NOMO-1 (cell line): ENCODE measurements around the gene USP35.
"Not testable (repeated sequence)": the region's sequence is repeated elsewhere in the genome, so short reads cannot be mapped to it uniquely, and the experiment has no call there.

Source experiments
- DNase-seq, 2 experiments: peaks; one replicate each; lab custom pipeline; 2025; ENCODE audit not compliant: unreplicated experiment in 2 of 2; lab: John Stamatoyannopoulos, UW

The USP35 gene

GRCh38 chr11:78228467-78228866 lies 39.7 kb downstream of the USP35 start:
- peak; percentile 63 to 65 for DNase-seq

DNA sequence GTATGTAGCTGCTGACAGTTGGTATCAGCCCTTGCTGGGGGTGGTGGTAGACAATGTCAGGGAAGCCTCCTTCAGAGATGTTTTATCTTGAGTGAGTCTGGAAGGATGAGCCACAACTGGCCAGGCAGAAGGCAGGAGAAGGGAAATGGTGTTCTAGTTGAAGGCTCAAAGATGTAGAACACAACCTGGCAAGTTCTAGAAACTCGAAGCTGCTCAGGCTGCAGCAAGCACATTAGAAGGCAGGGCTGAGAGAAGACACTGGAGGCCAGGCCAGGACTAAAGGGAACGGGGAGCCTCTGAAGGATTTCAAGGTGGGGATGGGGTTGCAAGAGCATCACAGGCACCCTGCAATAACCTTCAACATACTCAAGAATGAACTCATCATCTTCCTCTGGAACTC lies 40.4 kb downstream of the USP35 start:
- no peak for DNase-seq

- DNase-seq = no peak
These were observed 41.6 kb downstream of the USP35 start for GRCh38 chr11:78230161-78230877.

DNA sequence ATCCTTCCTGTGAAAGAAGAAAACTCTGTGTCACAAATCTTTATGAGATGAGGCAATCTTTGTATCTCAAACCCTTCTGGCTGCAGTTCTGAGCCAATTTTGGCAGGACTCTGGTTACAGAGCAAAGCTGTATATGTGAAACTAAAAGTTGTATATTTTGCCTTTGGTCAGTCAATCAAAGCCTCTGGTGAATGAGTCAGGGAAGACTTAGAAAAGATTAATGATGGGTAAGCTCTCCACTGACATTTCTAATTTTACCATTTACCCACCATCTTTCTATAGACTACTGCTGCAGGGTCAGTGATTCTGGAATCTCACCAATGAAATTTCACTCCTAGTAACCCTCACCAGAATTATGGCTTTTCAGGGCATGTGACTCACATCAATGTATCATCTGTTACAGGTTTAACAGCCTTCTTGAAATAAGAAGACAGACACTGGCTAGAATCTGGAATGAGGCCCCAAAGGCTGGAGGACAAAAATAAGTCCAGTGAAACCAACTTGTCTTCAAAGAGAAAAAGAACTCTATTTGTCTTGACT lies 43.3 kb downstream of the USP35 start:
- no peak for DNase-seq

- not testable (repeated sequence) for DNase-seq
These were observed 44.3 kb downstream of the USP35 start for GRCh38 chr11:78233046-78233445.

- DNase-seq = no peak
These were observed 45.3 kb downstream of the USP35 start for GRCh38 chr11:78234006-78234405.

DNA sequence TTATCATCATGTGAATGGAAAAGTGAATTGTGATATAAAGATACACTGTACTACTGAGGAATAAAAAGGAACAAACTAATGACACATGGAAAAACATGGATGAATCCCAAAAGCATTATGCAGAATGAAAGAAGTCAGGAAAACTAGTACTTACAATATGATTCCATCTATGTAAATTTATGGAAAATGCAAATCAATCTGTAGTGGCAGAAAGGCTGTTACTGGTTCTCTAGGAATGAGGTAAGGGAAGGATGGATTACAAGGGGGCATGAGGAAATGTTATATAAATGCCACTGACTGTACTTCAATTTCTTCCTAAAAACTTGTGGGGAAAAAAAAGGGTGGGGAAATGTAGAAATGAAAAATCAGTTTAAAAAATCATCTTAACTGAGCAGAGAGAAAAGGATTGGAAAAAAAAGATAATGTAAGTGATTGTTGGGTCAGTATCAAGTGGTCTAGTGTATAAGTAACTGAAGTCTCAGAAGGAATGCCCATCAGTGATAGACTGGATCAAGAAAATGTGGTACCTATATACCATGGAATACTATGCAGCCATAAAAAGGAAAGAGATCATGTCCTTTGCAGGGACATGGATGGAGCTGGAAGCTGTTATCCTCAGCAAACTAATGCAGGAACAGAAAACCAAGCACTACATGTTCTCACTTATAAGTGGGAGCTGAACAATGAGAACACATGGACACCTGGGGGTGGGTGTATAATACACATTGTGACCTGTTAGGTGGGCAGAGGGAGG lies 48.8 kb downstream of the USP35 start:
- DNase-seq = no peak

GRCh38 chr11:78239781-78240180 lies 51.1 kb downstream of the USP35 start:
- no peak for DNase-seq

DNA sequence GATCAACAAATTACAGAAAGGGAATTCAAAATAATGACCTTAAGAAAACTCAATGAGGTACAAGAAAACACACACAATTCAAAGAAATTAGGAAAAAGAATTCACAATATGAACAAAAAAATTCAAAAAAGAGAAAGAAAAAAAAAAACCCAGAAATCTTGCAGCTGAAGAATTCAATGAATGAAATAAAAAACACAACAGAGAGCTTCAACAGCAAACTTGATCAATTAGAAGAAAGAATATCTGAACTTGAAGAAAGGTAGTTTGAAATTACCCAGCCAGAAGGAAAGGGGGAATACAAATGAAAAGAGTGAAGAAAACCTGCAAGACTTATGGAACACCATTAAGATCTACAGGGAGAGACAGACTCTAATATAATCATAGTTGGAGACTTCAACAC lies 52.8 kb downstream of the USP35 start:
- no peak for DNase-seq

- no peak for DNase-seq
These were observed 55.4 kb downstream of the USP35 start for GRCh38 chr11:78244080-78244479.

DNA sequence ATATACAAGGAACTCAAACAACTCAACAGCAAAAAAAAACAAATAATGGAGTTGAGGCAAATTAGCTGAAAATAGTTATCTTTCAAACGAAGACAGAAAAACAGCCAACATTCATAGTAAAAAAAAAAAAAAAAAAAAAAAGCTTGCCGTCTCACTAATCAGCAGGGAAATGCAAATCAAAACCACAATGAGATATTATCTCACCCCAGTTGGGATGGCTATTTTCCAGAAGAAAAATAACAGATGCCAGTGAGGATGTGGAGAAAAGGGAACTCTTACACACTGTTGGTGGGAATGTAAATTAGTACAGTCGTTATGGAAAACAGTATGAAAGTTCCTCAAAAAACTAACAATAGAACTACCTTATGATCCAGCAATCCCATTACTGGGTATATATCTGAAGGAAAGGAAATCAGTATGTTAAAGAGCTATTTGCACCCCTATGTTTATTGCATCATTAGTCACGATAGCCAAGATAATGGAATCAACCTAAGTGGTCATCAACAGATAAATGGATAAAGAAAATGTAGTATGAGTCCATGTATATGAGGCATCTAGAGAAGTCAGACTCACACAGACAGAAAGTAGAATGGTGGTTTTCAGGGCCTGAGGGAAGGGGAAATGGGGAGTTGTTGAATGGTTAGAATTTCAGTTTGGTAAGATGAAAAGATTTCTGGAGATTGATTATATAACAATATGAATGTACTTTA lies 56.0 kb downstream of the USP35 start:
- no peak for DNase-seq

DNA sequence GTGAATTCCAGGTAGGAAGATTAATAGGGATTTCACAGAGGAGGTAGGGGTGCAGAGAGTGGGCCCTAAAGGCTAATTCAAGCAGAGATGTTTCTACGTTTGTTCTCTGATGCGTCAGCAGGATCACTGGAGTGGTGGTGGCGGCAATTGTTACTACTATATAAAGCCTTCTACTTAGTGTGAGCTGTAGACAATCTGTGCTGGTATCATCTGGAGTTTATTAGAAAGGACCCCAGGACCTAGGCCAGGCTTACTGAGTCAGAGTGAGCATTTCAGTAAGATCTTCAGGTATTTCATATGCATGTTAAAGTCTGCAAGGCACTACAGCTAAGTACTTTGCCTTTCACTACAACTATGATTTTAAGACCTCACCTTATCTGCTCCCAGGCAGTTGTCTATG lies 59.5 kb downstream of the USP35 start:
- DNase-seq = no peak

DNA sequence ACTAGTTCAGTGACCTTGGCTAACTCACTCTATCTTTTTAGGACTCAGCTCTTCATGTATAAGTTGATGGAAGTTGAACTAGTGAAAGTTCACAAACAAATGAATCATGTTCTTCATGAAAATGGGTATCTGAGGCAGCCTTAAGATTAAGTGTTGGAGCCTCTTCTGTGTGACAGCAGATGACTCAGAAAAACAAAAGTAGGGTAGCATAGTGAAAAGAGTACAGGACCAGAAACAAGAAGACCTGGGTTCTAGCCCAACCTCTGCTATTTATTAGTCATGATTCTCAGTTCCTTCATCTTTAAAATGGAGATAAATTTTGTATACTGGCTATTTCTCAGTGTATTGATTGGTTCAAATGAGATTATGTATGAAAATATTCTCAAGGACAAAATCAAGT lies 60.2 kb downstream of the USP35 start:
- no peak for DNase-seq

GRCh38 chr11:78250099-78250498 lies 61.4 kb downstream of the USP35 start:
- DNase-seq = no peak

DNA sequence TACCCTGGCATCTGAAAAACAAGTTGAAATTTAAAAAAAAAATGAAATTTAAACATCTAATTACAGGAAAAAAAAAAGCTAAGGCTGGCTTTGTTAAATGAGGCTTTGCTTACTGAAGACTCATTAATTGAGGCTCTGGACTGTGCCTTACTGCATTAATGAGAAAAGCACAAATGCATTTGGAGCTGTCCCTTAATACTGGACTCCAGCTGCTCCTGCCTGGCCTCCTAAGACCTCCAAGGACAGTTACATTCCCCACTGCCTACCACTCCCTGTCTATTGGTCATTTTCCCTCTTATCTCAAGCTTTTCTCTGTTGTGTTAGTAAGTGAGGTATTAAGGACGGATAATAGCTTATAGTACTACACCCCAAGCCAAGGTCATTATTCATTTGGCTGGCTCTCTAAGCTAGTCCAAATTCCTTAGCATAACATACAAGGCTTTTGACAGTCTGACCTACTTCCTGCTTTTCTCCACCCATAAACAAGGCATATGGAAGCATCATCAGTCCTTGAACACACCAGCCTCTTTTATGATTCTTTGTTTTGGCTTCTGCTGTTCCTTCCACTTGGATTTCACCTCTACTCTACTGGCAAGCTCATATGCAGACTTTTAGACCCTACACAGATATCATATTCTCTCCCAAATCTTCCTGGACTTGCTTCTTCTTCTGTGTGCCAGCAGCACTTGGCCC lies 62.5 kb downstream of the USP35 start:
- DNase-seq = no peak

DNA sequence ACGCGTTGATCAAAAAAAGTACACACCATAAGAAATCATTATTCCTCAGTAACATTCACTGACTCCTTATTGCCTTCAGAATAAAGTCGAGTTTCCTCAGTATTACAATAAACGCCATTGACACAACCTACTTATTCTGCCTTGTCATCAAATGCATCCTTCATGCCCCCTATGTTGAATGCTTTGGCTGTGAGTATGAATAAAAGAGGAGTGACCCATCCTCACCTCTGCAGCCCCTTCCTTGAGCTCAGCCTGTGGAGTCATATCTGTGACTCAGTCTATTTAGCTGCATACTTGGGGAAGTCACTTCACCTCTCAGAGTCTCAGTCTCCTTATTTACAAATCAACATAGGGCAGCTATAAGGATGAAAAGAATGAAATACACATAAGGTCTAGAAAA lies 65.1 kb downstream of the USP35 start:
- no peak for DNase-seq

GRCh38 chr11:78254268-78254667 lies 65.5 kb downstream of the USP35 start:
- no peak for DNase-seq

DNA sequence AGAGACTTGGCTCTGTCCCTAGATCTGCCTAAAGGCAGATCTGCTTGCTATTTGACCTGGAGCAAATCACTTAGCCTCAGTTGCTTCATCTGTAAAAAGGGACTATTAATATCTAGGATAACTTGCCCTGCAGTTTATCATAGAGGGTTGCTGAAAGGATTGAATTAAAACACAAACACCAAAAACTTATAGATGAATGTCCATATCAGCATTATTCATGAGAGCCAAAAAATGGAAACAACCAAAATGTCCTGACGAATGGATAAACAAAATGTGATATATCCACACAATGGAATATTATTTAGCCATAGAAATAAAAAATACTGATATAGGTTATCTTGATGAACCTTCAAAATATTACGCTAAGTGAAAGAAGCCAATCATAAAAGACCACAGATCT lies 67.2 kb downstream of the USP35 start:
- DNase-seq = no peak

- no peak for DNase-seq
These were observed 68.2 kb downstream of the USP35 start for GRCh38 chr11:78256962-78257361.

DNA sequence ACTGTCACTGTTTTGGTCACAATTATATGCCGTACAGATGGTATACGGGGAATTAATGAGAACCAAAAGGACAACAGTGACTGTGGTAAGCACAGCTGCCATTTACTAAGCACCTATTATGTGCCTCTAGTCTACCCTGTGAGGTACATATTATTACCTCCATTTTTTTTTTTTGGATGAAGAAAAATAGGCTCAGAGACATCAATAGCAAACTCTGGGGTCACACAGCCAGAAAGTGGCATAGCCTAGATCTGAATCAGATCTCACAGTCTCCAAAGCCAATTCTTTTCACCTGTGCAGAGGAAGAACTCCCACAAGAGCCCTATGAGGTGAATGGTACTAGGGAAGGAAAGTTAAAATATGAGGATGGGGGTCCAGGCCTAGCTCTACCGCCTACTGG lies 68.9 kb downstream of the USP35 start:
- no peak for DNase-seq
